Tibial nerve (tissue), 4 donors: Measurements from ENCODE around the gene FXYD2.

Source experiments
- CTCF ChIP-seq, 5 experiments: fragments of 200-600 bp in 3 of 5; fragments of 450-650 bp in 2 of 5; sonication (generic) in 3 of 5; IDR thresholded peaks; one replicate each; pipeline ENCODE4 v1.5.1; 2016 to 2019; ENCODE audit warnings: antibody characterized with exemption in 5 of 5, mild to moderate bottlenecking in 3 of 5, moderate library complexity in 2 of 5
- EP300 ChIP-seq, 2 donors: sonication (generic); formaldehyde crosslinking; IDR thresholded peaks; one replicate each; pipeline ENCODE4 v1.6.1; 2017; ENCODE audit warnings: antibody characterized with exemption in 2 of 2, mild to moderate bottlenecking in 1 of 2
- POLR2A ChIP-seq, 2 donors: fragments of 450-650 bp; IDR thresholded peaks; one replicate each; pipeline ENCODE4 v1.6.1; 2017; ENCODE audit warnings: antibody characterized with exemption in 2 of 2, mild to moderate bottlenecking in 2 of 2, moderate library complexity in 2 of 2

- TF ChIP-seq POLR2A (IDR thresholded peaks at IDR 0.05): no peak
- TF ChIP-seq CTCF (IDR thresholded peaks at IDR 0.05): no peak
- TF ChIP-seq EP300 (IDR thresholded peaks at IDR 0.05): no peak
Measured at GRCh38 chr11:117868815-117869561, 44.4 kb upstream of the FXYD2 start.
